Common myeloid progenitor, CD34-positive (primary cell): ENCODE measurements around the gene EEF1AKMT1.

Experiments used
- CTCF ChIA-PET: fragments of 350-600 bp; sonication (Branson Sonifier 250); formaldehyde crosslinking; loops from one replicate; lab custom pipeline; 2021; ENCODE audit warnings: antibody characterized with exemption; lab: Charles Lee
- POLR2A ChIA-PET: fragments of 350-600 bp; sonication (Branson Sonifier 250); formaldehyde crosslinking; loops from one replicate; lab custom pipeline; 2021; ENCODE audit warnings: antibody characterized with exemption; lab: Charles Lee
- DNase-seq, 3 donors: peaks; one replicate each; pipeline versions ENCODE4 v3.0.0 to v3.0.0-alpha.2; 2013
- H3K27ac ChIP-seq, 2 experiments: 1 replicate in 1 of 2; 2 replicates in 1 of 2; pipeline ENCODE4 v1.7.0; 2013; ENCODE audit warnings: inconsistent platforms in 2 of 2, low read length in 2 of 2, mild to moderate bottlenecking in 2 of 2, low read depth in 1 of 2, moderate library complexity in 1 of 2; ENCODE audit not compliant: severe bottlenecking in 2 of 2, insufficient read depth in 1 of 2, poor library complexity in 1 of 2
- H3K27me3 ChIP-seq, 5 experiments: replicated peaks in 2 of 5; 1 replicate in 3 of 5; 2 replicates in 2 of 5; pipeline versions ENCODE4 v1.6.1 to v1.7.0; 2013; ENCODE audit warnings: low read length in 4 of 5, mild to moderate bottlenecking in 2 of 5, moderate library complexity in 2 of 5, inconsistent platforms in 1 of 5; ENCODE audit not compliant: insufficient read depth in 5 of 5, control insufficient read depth in 4 of 5
- H3K36me3 ChIP-seq, 4 experiments: 1 replicate in 2 of 4; 2 replicates in 2 of 4; pipeline versions ENCODE4 v1.6.1 to v1.7.0; 2013; ENCODE audit warnings: low read length in 3 of 4, control low read depth in 1 of 4, mild to moderate bottlenecking in 1 of 4; ENCODE audit not compliant: control insufficient read depth in 4 of 4, insufficient read depth in 4 of 4
- H3K4me1 ChIP-seq, 4 experiments: 1 replicate in 3 of 4; 2 replicates in 1 of 4; pipeline versions ENCODE4 v1.6.1 to v1.7.1; 2013; ENCODE audit warnings: low read length in 3 of 4, mild to moderate bottlenecking in 3 of 4, control low read depth in 1 of 4, inconsistent platforms in 1 of 4, moderate library complexity in 1 of 4; ENCODE audit not compliant: control insufficient read depth in 4 of 4, insufficient read depth in 4 of 4; ENCODE audit errors: control extremely low read depth in 1 of 4
- H3K4me3 ChIP-seq, 7 experiments: 1 replicate in 4 of 7; 2 replicates in 3 of 7; pipeline versions ENCODE4 v1.5.1 to v1.7.0; 2013; ENCODE audit warnings: mild to moderate bottlenecking in 7 of 7, low read length in 6 of 7, moderate library complexity in 6 of 7, inconsistent platforms in 2 of 7, low read depth in 2 of 7, control low read depth in 1 of 7; ENCODE audit not compliant: insufficient read depth in 4 of 7, control insufficient read depth in 1 of 7; ENCODE audit errors: extremely low read depth in 1 of 7
- H3K9me3 ChIP-seq, 5 experiments: 1 replicate in 4 of 5; 2 replicates in 1 of 5; pipeline versions ENCODE4 v1.6.1 to v1.7.1; 2013; ENCODE audit warnings: low read length in 4 of 5, mild to moderate bottlenecking in 2 of 5, inconsistent platforms in 1 of 5, low read depth in 1 of 5, moderate library complexity in 1 of 5; ENCODE audit not compliant: control insufficient read depth in 4 of 5, insufficient read depth in 2 of 5; ENCODE audit errors: control extremely low read depth in 1 of 5
- WGBS: methylation state at CpG from one replicate; pipeline ENCODE4 v1.1.5; 2013; ENCODE audit not compliant: insufficient coverage; 5-methylcytosine and 5-hydroxymethylcytosine counted together

Gene EEF1AKMT1

DNA sequence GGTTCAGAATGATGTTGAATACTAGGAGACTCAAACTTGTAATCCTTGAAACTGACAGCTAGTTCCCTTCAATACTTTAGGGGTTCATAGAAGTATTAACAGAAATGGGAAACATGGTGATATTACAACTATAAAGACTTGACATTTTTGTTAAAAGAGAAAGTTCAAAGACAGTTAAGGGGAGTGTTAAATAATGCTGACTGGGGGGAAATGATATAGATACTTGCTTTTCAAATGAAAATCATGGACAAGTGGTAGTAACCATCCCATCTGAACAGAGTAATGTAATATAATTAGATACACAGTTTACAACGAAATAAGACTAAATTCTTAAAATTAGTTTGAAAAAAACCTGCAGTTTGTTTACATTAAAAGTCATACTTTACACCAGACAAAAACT, 6.6 kb upstream of the EEF1AKMT1 start:
- ChIA-PET CTCF (interaction anchor here (0.9 to 2.1 kb wide), 3 partner anchors 42 to 286 kb away, joined by 3 to 7 read pairs (median 3); no protein-coding TSS in a partner anchor), POLR2A (no interaction called here)
- WGBS: no CpG with 5 or more reads among the region's 1 CpG
- no peak overlapping the region for H3K27ac ChIP-seq
- no peaks in the 10 kb centered on the region for H3K9me3 ChIP-seq
- H3K36me3 ChIP-seq: peaks cover 9 to 31% (median 17%) of the 10 kb centered on the region in 4 experiments
- no peaks in the 10 kb centered on the region for H3K27me3 ChIP-seq
- no peaks in the 10 kb centered on the region for H3K4me1 ChIP-seq
- DNase-seq: no peak
- no peak overlapping the region for H3K4me3 ChIP-seq

DNA sequence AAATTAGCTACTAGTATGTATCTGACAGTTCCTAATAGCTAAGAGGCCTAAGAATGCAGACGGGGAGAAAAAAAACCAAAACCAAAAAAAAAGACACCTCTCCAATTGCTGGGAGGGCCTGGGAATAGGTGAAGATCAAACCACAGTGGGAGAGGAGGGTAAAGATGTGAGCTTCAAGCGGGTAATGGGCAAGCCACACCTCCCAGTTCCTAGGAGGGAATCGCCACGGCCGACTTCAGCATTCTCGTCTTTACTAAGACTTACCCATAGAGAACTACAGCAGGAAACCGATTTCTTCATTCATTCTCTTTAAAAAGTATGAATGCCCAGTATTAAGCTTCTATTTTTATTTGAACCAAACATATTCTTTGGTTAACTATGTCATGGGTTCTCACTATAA, 5.6 kb upstream of the EEF1AKMT1 start:
- Histone ChIP-seq H3K9me3 (no peaks in the 10 kb centered on the region), H3K27ac (no peak overlapping the region), H3K4me3 (no peak overlapping the region), H3K4me1 (no peaks in the 10 kb centered on the region), H3K36me3 (peaks cover 9 to 29% (median 14%) of the 10 kb centered on the region in 4 experiments), H3K27me3 (no peaks in the 10 kb centered on the region)
- CTCF ChIA-PET: interaction anchor here (0.6 to 2.1 kb wide), 4 partner anchors 42 to 285 kb away, joined by 3 to 7 read pairs (median 3); no protein-coding TSS in a partner anchor
- POLR2A ChIA-PET: no interaction called here
- DNase-seq: no peak
- 100% methylated on average over 2 of the region's 7 CpGs for WGBS

DNA sequence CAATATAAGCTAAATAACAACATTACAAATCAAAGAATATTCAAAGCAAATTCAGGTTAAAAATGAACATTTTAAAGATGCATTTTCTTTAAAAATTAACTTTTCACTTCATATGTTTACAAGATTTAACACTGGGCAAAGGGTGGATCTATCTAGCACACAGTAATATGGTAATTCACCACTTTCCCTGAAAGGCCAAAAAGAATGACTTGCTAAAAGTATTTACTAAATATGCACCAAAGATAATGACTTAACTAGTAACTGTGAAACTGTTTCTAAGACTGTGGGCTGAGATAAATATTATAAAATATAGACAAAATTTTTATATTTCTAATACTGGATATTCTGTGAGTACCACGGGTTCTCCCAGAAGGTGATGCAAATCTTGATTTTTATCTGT, 4.5 kb upstream of the EEF1AKMT1 start:
- CTCF ChIA-PET: no interaction called here
- POLR2A ChIA-PET: no interaction called here

DNA sequence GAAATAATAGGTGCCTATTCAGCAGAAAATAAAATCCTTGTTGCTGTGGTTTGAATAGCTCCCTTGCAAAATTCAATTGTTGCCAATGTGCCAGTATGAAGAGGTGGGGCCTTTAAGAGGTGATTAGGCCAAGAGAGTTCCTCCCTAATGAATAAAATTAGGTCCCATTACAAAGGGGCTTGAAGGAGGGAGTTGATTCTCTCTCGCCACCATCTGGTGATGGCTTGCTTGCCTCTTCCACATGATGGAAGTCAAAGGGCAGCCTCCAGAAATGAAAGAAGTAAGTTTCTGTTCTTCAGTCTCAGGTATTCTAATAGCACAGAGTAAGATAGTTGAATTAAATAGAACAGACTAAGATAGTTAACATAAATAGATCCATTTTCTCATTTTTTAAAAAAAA, 3.0 kb upstream of the EEF1AKMT1 start:
- no CpG with 5 or more reads among the region's 1 CpG for WGBS
- CTCF ChIA-PET: interaction anchor here (0.9 to 1.6 kb wide), 2 partner anchors 10 to 76 kb away, joined by 3 read pairs; no protein-coding TSS in a partner anchor
- Histone ChIP-seq H3K4me1 (peaks cover 5 to 14% (median 14%) of the 10 kb centered on the region in 4 experiments), H3K9me3 (no peaks in the 10 kb centered on the region), H3K4me3 (no peak overlapping the region), H3K27me3 (no peaks in the 10 kb centered on the region), H3K36me3 (peaks cover 0 to 10% (median 3%) of the 10 kb centered on the region in 4 experiments), H3K27ac (no peak overlapping the region)
- POLR2A ChIA-PET: no interaction called here
- DNase-seq: no peak

More for the DNA sequence above, 4.5 kb upstream of the EEF1AKMT1 start:
- DNase-seq: peak in 1 of 3 donors; percentile 27
- whole genome bisulfite sequencing: no CpG with 5 or more reads among the region's 1 CpG
- peaks cover 5 to 19% (median 6%) of the 10 kb centered on the region in 4 experiments for H3K36me3 ChIP-seq
- H3K27me3 ChIP-seq: no peaks in the 10 kb centered on the region
- H3K9me3 ChIP-seq: no peaks in the 10 kb centered on the region
- H3K4me3 ChIP-seq: no peak overlapping the region
- no peak overlapping the region for H3K27ac ChIP-seq
- H3K4me1 ChIP-seq: peaks cover 0 to 4% (median 3%) of the 10 kb centered on the region in 4 experiments

DNA sequence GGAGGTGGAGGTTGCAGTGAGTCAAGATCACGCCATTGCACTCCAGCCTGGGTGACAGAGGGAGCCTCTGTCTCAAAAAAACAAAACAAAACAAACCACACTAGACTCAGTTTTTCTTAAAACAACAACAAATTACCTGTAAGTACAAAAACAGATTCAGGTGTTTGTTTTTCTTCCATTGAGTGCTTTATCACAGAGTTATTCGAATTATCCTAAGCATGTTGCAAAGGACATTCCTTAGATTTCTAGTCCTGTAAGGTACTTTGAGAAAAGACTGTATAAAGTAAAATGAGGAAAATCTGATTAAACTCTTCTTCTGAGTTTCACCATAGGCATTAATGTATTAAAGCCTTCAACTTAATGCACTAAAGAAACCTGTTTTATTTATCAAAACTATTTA, 2.2 kb upstream of the EEF1AKMT1 start:
- H3K9me3 ChIP-seq: peaks cover 0 to 3% (median 1%) of the 10 kb centered on the region in 5 experiments
- peaks cover 5 to 14% (median 14%) of the 10 kb centered on the region in 4 experiments for H3K4me1 ChIP-seq
- no peak overlapping the region for H3K27ac ChIP-seq
- WGBS: 100% methylated on average over 2 of the region's 2 CpGs
- ChIA-PET CTCF (interaction anchor here (1.6 kb wide), 1 partner anchor 9 kb away, joined by 3 read pairs; no protein-coding TSS in a partner anchor), POLR2A (no interaction called here)
- no peaks in the 10 kb centered on the region for H3K27me3 ChIP-seq
- H3K36me3 ChIP-seq: peaks cover 0 to 11% (median 6%) of the 10 kb centered on the region in 4 experiments
- DNase-seq: no peak
- no peak overlapping the region for H3K4me3 ChIP-seq

DNA sequence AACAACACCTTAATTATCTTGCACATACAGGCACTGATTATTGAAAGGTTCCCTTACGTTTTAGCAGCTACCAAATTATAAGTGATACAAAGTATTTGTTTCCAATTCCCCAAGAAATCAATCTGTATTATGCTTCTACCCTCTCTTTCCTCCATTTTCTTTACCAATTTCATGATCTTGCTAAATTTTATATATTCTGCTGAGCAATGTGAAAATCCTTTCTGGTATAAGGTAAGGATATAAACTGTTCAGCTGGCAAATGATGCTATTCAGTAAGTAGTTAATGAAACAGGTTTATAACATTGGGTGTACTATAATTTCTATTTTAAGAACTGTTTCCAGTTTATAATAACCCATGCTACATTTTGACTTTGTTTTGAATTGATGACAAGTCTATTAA, 985 bp upstream of the EEF1AKMT1 start:
- ChIA-PET POLR2A (no interaction called here), CTCF (interaction anchor here (0.5 kb wide), 1 partner anchor 15 kb away, joined by 3 read pairs; no protein-coding TSS in a partner anchor)
- Histone ChIP-seq H3K27ac (no peak overlapping the region), H3K9me3 (peaks cover 3 to 13% (median 4%) of the 10 kb centered on the region in 5 experiments), H3K4me1 (peaks cover 5 to 14% (median 14%) of the 10 kb centered on the region in 4 experiments), H3K36me3 (peaks cover 0 to 19% (median 9%) of the 10 kb centered on the region in 4 experiments), H3K4me3 (no peak overlapping the region), H3K27me3 (no peaks in the 10 kb centered on the region)
- WGBS: no CpG with 5 or more reads among the region's 1 CpG
- DNase-seq: no peak

DNA sequence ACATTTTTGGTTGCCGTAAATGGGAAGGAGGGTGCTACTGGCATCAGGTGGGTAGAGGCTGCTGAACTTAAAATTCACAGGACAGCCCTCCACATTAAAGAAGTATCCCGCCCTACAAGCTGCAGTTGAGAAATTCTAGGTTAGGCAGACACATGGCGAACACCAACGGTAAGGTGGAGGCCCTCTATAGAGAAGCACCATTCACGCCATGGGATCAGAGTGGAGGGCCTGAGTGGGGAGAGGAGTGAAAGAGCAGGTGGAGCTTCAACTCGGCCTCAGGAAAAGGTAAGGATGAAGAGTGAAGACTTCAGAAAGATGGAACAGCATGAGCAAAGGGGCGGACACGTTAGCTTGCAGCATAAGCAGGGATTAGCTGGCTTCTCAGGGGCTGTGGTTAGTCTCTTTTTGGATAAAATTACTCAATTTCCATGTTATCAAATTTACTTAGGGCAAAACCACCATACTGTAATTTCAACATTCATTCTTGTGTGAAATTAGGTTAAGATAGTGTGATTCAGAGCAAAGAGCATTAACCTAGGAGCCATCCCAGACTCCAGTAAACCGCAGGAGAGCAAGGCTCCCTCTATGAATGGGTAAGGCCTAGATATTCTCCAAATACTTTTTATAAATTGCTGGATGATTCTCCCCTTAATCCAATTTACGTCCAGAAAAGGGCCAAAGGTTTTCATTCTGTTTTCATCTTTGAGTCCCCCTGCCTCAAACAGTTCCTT, 1.2 kb downstream of the EEF1AKMT1 start:
- DNase-seq: no peak

More for the DNA sequence above, 1.2 kb downstream of the EEF1AKMT1 start:
- WGBS: 93% methylated on average over 10 of the region's 10 CpGs
- Histone ChIP-seq H3K4me1 (peaks cover 5 to 15% (median 14%) of the 10 kb centered on the region in 4 experiments), H3K9me3 (peaks cover 5 to 35% (median 12%) of the 10 kb centered on the region in 5 experiments), H3K36me3 (peaks cover 0 to 23% (median 11%) of the 10 kb centered on the region in 4 experiments), H3K27me3 (no peaks in the 10 kb centered on the region), H3K27ac (peak overlapping the region in 1 of 2 experiments; percentile 89), H3K4me3 (peak overlapping the region in 5 of 7 experiments; percentile 72 to 85 (median 77))
- ChIA-PET POLR2A (no interaction called here), CTCF (interaction anchor here (0.8 to 1.2 kb wide), 3 partner anchors 26 to 61 kb away, joined by 3 read pairs; no protein-coding TSS in a partner anchor)
